DMS79 treated with DMSO at 0.1 percent for 48 hours (cell line): ENCODE data around the gene MYOC.
"Not testable (repeated sequence)": the region's sequence is repeated elsewhere in the genome, so short reads cannot be mapped to it uniquely, and the experiment has no call there.

Experiments used
- DNase-seq: peaks from one replicate; lab custom pipeline; 2025; lab: John Stamatoyannopoulos, UW

MYOC gene

GRCh38 chr1:171652234-171652822 lies at the start of gene MYOC:
Gene MYOC, minus strand, starts transcription at chr1:171652688. Its CDS starts 77 bp downstream, at chr1:171652611.
- no peak for DNase-seq

- DNase-seq = no peak
Measured at GRCh38 chr1:171699531-171699930, 47.0 kb upstream of the MYOC start.

- not testable (repeated sequence) for DNase-seq
Measured at GRCh38 chr1:171695772-171696171, 43.3 kb upstream of the MYOC start.

- DNase-seq = not testable (repeated sequence)
Measured at GRCh38 chr1:171693541-171693940, 41.1 kb upstream of the MYOC start.

GRCh38 chr1:171683870-171684269 lies 31.4 kb upstream of the MYOC start:
- DNase-seq = no peak

GRCh38 chr1:171680339-171680738 lies 27.9 kb upstream of the MYOC start:
- no peak for DNase-seq

- no peak for DNase-seq
Measured at GRCh38 chr1:171676823-171677222, 24.3 kb upstream of the MYOC start.

GRCh38 chr1:171674431-171675405 lies 22.2 kb upstream of the MYOC start:
- no peak for DNase-seq

GRCh38 chr1:171670739-171671138 lies 18.3 kb upstream of the MYOC start:
- DNase-seq = no peak

GRCh38 chr1:171668372-171668771 lies 15.9 kb upstream of the MYOC start:
- no peak for DNase-seq

- DNase-seq = no peak
Measured at GRCh38 chr1:171666114-171666769, 13.8 kb upstream of the MYOC start.

GRCh38 chr1:171664976-171665375 lies 12.5 kb upstream of the MYOC start:
- DNase-seq = no peak

- DNase-seq = no peak
Measured at GRCh38 chr1:171663854-171664575, 11.5 kb upstream of the MYOC start.

GRCh38 chr1:171663036-171663853 lies 10.8 kb upstream of the MYOC start:
- DNase-seq = no peak

GRCh38 chr1:171661076-171661650 lies 8.7 kb upstream of the MYOC start:
- no peak for DNase-seq

GRCh38 chr1:171656206-171656605 lies 3.7 kb upstream of the MYOC start:
- DNase-seq = not testable (repeated sequence)

- DNase-seq = no peak
Measured at GRCh38 chr1:171655746-171656116, 3.2 kb upstream of the MYOC start.

- DNase-seq = no peak
Measured at GRCh38 chr1:171654942-171655745, 2.7 kb upstream of the MYOC start.

GRCh38 chr1:171654201-171654941 lies 1.9 kb upstream of the MYOC start:
- no peak for DNase-seq
